Hematopoietic multipotent progenitor cell treated with erythropoietin and hydrocortisone succinate and interleukin-3 and kit ligand, for 15 days (in vitro differentiated cells): ENCODE data around the gene SLC46A3.
"Not testable (repeated sequence)": the region's sequence is repeated elsewhere in the genome, so short reads cannot be mapped to it uniquely, and the experiment has no call there.

Experiments used
- DNase-seq: peaks from one replicate; pipeline ENCODE4 v3.0.0-alpha.2; 2015; ENCODE audit warnings: low spot score

SLC46A3 gene, protein sequence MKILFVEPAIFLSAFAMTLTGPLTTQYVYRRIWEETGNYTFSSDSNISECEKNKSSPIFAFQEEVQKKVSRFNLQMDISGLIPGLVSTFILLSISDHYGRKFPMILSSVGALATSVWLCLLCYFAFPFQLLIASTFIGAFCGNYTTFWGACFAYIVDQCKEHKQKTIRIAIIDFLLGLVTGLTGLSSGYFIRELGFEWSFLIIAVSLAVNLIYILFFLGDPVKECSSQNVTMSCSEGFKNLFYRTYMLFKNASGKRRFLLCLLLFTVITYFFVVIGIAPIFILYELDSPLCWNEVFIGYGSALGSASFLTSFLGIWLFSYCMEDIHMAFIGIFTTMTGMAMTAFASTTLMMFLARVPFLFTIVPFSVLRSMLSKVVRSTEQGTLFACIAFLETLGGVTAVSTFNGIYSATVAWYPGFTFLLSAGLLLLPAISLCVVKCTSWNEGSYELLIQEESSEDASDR

DNA sequence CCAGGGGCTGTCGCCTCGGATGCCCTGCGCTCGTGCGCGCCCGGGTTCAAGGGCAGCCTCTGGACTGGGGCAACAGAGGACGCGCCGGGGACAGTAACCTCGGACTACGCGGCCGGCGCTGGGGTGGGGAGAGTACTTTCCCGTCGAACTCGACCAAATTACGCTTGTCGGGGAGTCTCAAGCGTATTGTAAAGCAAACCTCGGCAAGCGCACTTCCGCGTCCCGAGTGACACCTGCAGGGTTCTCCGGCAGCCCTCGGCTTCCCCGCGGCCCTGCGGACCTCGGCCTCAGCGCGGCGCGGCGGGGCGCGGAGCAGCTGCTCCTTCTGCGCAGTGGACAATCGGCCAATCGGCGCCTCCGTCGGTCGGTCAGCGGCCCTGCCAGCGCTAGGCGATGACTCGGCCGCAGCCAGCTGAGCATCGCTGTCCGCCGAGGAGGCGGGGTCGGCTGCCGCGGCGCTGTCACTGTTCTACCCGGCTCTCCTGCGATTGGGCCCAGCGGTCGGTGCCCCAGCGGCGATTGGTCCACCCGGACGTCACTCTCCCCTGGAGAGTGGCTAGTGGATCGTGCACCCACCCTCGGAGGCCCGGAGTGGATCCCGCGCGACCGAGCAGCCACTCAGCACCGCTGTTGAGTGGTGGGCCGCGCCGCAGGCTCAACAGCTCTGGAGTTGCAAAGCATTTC lies at the start of gene SLC46A3:
SLC46A3 (minus strand) TSS at position 428 of the 684 bp plus-strand sequence. CDS start 972 bp downstream, outside the sequence.
- DNase-seq = peak; percentile 85

DNA sequence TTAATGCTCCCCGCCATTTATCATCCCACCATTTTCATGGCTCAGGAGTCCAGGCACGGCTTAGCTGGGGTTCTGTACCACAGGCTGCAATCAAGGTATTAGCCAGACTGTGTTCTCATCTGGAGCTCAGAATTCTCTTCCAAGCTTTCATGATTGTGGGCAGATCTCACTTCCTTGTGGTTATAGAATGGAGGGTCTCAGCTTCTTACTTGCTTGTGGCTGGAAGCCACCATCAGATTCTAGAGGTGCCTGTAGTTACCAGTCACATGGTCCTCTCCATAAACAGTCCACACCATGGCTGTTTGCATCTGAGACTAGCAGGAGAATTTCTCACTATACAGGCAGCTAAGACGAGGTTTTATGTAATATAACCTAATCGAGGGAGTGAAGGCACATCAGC lies 45.1 kb upstream of the SLC46A3 start:
- DNase-seq = no peak

DNA sequence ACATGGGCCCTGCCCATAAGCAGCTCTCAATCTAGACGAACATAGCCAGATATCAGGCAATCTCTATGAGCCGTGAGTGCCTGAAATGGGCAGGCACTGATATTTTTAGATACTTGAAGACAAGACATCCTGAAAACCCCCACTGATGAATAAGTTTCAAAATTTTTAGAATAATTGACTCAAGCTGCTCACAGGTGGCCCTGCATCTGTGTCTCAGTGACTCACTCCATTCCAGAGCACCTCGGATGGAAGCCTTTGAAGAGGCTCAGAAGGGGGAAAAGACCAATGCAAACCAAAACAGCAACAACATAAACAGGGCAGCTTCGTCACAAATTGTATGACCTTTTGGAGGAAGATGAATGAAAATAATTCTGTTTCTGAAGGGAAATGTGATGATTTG lies 42.8 kb upstream of the SLC46A3 start:
- DNase-seq = no peak

DNA sequence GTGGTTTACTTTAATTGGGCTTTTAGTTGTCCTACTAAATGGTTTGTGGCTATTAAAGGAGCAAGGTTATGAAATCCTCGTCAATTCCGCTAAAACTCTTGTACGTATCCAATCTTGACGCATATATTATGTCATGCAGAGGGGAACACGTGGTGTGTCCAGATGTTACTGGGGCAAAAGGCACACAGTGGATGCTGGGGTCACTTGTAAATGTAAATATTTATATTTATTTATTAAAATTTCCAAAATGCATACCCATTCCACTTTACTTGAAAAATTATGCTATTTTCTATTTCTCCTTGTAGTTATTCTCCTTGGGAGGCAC lies 36.7 kb upstream of the SLC46A3 start:
- DNase-seq = no peak

DNA sequence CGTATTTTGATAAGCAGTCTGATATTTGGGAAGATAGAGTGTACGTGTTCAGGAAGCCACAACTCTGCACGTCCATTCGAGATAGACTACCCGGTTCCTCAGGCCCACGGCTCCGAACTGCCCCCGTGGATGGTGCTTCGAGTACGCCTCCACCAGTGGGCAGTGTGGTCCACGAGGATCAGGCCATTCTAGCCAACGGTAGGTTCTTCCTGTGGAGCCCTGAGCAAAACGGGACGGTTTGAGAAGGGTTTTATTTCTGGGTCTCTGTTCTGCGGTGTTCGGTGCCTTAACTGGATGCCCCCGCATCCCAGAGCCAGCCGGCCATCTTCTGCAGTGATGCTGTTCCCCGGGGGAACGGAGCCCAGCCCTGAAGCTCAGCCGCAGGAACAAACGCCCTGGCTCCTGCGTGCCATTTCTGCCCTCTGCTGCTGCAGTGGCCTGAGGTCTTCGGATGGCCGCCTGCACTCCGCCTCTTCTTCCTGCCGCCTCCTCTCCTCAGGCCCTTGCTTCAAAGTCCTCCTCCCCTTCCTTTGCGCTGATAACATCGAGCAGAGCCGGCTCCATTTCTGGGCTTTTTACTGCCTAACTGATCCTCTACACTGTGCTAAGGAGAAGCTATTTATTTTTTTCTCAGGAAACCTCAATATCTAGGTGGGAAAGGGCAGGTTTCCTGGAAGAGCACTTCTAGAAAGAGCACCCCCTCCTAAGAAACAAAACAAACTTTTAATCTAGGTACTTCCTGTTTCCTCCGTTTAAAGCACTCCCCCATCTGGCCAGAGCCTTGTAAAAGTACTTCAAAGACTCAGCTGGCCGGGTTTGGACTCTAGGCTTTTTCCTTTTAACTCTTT lies 36.2 kb upstream of the SLC46A3 start:
- DNase-seq = no peak

DNA sequence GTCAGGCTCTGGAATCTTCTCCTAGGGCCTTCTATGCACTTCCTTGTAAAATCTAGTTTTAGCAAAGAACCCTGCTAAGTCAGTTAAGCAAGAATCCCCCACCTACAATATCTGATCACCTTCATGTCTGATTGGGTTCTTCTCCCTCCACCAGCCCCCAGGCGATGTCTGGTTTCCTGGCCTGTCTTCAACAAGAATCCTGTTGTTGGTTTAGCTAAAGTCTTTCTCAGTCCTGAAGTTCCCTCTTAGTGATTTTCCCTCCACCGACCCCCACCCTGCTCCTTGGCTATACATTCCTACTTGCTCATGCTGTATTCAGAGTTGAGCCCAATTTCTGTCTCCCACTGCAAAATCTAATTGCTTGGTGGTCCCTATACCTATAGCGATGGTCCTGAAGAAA lies 35.2 kb upstream of the SLC46A3 start:
- no peak for DNase-seq

DNA sequence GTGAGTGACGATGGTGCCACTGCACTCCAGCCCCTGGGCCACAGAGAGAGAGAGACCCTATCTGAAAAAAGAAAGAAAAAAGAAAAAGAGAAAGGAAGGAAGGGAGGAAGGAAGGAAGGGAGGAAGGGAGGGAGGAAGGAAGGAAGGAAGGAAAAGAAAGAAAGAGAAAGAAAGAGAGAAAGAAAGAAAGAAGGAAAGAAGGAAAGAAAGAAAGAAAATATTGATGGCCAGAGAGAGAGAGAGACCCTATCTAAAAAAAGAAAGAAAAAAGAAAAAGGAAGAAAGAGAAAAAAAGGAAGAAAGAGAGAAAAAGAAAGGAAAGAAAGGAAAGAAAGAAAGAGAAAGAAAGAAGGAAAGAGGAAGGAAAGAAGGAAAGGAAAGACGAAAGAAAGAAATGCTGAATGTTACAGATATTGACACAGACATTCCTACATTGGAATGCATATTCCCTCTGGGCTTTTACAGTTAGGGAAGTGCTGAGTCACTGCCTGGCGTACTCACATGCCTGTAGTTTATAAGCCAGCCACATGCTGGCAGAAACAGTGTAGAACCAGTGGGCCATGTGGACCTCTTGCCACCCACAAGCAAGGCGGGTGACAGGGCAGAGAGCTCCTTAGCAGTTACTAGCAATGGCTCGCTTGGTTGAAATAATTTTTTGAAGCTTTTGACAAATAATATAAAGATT lies 34.6 kb upstream of the SLC46A3 start:
- peak; percentile 4 for DNase-seq

DNA sequence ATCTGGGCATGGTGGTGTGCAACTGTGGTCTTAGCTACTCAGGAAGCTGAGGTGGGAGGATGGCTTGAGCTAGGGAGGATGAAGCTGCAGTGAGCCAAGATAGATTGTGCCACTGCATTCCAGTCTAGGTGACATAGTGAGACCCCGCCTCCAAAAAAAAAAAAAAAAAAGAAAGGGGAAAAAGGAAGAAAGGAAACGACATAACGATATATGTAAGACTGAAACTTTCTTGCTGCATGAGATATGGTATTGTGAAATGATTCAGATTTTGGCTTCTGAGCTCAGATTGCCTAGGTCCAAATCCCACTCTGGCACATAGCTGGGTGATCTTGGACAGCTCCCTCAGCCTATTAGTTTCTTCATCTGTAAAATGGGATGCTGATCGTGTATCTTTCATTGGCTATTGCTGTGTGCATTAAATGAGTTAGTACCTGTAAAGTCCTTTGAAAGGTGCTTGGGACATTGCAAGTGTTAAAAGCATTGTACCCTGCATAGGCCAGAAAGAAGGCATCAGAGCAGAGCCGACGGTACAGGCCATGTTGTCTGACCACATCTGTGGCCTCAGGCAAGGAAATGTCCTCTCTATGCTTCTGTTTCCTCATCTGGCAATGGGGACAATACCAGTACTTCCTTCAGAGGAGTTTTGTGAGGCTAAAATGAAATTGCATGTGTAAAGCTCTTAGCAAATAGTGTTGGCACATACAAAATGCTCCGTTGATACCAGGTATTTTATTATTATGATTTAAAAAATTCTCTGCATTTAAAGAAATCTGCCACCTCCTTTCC lies 32.6 kb upstream of the SLC46A3 start:
- no peak for DNase-seq

DNA sequence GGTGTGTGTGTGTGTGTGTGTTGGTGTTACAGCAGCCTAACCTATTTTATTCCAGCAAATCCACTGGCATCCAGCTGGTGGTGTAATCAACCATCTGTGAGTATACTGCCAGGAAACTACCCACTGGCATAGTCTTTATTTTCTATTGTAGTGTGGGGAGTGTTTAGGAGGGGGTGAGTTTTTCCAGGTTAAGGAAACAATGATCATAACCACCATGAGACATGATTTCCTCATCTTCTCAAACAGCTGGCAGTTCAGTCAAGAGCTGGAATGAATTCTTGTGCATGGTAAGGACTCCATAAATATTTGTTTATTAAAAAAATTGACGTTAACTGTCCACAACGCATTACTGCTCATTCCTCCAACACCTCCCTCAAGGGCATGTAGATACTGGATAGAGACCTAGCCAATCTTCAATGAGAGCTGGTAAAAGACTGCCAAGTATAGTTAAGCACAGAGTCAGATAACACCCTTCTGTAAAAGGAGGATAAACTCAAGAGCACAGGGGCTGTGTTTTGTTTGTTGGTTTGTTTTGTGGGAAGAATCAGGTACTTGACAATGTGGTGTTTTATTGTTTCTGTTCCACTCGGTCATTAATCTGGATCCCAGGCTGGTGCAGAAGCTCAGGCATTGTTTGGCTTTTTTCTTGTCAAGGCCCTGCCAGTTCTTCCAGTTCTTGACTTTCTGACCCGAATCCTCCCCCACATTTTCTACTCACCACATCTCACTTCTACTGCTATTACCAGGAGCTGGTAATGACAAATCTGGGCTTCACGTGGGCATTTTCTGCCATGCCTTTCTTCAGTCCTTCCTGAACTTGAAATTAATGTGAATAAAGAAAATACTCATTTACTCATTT lies 31.6 kb upstream of the SLC46A3 start:
- no peak for DNase-seq

DNA sequence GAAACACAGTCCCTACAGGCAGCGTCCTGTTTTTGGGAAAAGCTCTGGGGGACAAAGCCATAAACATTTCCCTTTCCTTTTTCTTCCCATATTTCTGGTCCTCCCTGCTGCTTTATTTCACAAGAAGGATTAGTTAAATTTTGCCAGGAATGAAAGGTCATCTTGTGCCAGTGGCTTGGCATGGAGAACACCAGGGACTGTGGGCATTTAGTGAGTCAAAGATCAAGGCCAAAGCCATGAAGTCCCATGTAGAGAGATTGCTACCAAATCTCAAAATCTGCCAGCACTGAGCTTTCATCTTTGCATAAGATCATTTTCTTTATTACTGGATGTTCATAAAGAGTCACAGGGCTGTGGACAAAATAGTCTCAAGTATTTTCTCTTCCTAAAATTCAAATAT lies 29.1 kb upstream of the SLC46A3 start:
- DNase-seq = no peak

DNA sequence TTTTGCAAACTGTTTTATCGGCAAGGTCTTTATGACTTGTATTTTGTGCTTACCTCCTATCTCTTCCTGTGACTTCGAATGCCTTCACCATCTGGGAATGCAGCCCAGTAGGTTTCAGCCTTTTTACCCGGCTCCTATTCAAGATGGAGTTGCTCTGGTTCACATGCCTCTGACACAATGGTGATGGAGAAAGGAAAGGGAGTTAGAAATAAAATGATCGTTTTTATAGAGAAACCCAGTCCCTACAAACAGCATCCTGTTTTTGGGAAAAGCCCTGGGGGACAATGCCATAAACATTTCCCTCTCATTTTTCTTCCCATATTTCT lies 27.5 kb upstream of the SLC46A3 start:
- DNase-seq = no peak

DNA sequence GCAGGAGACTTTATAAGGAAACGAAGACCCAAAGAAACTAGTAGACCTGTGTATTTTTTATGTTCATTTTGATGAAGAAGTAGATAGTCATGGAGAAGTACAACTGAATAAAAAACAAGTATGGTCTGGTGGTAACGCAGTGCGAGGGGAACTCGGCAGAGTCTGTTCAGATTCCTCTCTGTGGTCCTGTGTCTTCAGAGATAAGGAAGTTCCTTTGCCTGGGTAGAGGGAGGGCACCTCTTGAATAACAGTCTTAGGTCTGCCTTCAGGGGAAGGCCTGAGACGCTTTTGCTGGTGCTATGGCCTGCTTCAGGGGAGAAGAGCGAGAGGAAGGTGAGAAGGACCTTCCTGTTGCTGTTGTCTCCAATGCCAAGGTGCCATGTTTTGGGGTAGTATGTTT lies 25.9 kb upstream of the SLC46A3 start:
- DNase-seq = no peak

DNA sequence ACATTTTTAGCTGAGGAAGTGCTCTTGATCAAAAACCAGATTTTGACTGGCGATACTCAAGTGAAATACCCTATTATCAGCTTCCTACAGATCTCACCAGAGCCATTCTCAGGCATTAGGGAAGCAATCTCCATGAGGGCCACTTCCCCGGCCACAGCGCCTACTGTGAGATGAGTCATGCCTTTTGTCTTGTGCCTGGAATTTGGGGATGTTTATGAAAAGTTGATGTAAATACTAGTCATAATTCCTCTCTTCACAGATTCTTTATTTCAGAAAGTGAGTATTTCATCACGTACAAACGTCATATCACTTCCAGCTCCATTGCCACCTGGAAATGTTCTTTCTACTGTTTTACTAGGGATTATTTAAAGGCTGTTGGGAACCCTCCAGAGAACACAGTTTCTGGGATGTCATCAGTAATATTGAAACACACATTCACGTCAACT lies 25.3 kb upstream of the SLC46A3 start:
- DNase-seq = no peak

DNA sequence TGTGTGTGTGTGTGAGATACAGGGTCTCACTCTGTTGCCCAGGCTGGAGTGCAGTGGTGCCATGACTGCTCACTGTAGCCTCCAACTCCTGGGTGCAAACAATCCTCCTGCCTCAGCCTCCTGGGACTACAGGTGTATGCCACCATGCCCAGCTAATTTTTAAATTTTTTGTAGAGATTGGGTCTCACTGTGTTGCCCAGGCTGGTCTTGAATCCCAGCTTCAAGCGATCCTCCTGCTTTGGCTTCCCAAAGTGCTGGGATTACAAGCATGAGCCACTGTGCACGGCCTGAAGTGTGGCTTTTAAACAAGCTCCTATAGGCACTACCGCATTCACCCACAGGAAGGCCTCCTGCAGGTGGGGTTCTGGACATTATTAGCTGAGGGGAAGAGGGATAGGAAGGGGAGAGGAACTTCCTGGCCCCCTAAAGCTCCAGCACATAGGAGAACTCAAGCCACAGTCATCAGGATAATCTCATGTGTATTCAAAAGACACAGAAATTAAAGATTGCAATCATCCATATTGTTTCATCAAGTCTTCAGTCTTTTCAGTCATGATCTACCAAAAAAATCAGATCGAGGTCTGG lies 24.8 kb upstream of the SLC46A3 start:
- no peak for DNase-seq

DNA sequence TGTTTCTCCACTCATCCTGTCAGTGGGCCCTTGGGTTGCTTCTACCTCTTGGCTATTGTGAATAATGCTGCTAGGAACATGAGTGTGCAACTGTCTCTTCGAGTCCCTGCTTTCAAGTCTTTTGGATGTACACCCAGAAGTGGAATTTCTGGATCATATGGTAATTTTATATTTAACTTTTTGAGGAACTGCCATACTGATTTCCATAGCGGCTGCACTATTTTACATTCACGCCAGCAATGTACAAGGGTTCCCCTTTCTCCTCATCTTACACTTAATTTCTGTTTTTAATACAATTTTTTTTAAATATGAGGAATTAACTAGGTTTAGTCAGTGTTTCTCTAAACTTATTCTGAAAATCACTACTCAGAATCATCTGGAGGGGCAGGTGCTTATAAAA lies 24.2 kb upstream of the SLC46A3 start:
- no peak for DNase-seq

DNA sequence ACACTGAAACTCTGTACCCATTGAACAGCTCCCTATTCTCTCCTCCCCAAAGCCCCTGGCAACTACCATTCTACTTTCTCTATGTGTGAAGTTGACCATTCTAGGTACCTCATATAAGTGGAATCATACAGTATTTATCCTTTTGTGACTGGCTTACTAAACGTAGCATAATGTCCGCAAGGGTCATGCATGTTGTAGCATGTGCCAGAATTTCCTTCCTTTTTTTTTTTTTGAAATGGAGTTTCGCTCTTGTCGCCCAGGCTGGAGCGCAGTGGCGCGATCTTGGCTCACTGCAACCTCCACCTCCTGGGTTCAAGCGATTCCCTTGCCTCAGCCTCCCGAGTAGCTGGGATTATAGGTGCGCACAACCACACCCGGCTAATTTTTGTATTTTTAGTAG lies 23.7 kb upstream of the SLC46A3 start:
- DNase-seq = not testable (repeated sequence)

DNA sequence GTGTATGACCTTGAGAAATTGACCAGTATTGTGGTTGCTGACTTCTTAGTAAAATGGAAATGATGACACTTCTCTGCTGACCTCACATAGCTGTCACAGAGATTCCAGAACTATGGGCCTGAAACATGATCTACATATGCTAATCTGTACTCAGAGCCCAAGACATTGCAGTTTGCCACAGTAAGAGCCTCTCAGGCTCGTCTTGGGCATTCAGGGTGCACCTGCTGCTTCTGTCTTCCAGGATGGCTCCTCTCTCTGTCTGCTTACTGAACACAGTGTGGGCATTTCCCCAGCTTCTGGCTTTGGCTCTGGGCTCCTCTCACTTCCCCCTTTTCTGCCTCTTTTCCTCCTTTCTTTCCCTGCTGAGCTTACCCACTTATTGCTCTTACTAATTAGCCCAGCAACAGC lies 22.3 kb upstream of the SLC46A3 start:
- DNase-seq = no peak

DNA sequence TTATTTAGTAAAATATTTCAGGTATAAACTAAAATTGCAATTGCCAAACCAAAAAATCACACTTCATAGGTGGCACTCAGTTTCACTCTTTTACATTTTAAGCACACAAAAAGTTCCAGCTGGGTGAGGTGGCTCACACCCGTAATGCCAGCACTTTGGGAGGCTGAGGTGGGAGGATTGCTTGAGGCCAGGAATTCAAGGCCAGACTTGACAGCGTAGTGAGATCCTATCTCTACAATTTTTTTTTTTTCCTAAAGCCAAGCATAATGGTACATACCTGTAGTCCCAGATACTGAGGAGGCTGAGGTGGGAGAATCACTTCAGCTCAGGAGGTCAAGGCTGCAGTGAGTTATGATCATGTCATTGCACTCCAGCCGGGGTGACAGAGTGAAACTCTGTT lies 20.6 kb upstream of the SLC46A3 start:
- DNase-seq = no peak

DNA sequence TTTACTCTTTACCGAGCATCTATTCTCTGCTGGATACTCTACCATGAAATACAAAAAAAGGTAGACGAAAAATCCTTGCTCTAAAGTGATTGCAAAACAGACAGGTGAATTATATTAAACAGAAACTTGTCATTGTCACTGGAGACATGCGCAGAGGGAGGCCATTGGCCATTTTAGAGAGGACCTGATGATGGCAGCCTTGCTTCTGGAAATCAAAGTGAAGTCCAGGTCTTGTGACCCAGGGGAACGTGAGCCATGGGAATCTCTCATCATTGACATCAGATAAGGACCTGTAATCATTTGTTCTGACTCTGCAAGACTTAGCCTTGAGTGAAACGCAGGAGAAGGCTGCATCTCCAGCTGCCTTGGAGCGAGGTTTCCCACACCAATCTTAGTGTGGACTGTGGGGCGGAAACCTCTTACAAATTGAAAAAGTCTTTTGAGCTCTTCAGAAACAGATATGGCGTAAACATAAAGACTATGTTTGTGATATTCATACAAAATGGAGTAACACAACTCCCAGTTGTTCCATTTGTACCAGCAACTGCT lies 16.8 kb upstream of the SLC46A3 start:
- no peak for DNase-seq

DNA sequence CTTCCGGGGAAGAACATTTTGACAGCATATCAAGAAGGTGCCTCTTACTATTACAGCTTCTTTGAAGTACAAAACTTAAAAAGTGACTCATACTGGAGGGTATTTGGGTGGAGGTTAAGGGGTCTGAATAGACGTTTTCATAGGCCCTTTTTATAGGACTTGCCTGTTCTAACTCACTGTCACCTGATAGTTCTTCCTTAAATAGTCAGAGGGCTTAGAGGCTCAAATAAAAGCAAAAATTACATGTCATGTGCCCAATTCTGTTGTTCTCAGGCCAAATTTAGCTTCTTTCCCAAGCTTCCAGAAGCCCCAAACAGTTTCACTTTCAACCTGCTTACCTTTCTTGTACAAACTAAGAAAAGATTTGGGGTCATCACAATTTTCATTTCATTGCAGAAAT lies 16.1 kb upstream of the SLC46A3 start:
- no peak for DNase-seq
